GM19372 (cell line): Measurements from ENCODE around the gene MID1IP1.

Experiments
- ATAC-seq: cut with Tn5 transposase; IDR thresholded peaks from one replicate; pipeline ENCODE4 v1.9.1; 2021; ENCODE audit warnings: mild to moderate bottlenecking, low read depth, moderate library complexity; ENCODE audit not compliant: unreplicated experiment

MID1IP1 gene, protein sequence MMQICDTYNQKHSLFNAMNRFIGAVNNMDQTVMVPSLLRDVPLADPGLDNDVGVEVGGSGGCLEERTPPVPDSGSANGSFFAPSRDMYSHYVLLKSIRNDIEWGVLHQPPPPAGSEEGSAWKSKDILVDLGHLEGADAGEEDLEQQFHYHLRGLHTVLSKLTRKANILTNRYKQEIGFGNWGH

GRCh38 chrX:38800981-38801845 lies at the start of gene MID1IP1:
MID1IP1 (plus strand) TSS chrX:38801459; CDS start chrX:38804947, 3,488 bp downstream.
- no peak for ATAC-seq

DNA sequence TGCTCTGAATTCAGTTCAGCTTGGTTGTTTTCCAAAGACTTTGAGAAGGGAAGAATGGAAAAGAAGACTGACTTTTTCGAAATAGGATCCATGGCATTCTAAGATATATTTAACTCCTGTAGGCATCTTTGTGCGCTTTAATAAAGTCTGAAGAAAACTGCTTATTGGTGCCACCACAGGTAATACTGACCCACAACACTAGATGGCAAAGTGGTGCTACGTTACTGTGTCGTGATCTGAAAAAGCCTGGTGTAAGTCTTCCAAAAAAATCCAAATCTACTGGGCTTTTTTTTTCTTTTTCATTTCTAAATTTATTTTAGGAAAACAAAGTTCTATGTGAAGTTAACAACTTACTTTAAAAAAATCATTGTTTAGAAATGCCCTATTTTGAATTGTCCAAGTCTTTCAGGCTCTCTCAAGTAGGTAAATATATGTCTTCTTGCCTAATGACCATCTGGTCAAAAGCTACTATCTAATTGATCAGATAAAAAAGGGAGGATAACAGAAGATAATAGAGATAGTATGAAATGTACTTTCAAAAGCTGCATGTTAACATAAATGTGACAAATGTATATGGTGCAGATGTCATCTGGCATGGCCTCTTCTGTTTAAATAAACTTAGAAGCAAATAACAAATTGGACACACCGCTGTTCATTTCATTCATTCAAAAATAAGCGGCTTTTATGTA lies 47.0 kb upstream of the MID1IP1 start:
- no peak for ATAC-seq

DNA sequence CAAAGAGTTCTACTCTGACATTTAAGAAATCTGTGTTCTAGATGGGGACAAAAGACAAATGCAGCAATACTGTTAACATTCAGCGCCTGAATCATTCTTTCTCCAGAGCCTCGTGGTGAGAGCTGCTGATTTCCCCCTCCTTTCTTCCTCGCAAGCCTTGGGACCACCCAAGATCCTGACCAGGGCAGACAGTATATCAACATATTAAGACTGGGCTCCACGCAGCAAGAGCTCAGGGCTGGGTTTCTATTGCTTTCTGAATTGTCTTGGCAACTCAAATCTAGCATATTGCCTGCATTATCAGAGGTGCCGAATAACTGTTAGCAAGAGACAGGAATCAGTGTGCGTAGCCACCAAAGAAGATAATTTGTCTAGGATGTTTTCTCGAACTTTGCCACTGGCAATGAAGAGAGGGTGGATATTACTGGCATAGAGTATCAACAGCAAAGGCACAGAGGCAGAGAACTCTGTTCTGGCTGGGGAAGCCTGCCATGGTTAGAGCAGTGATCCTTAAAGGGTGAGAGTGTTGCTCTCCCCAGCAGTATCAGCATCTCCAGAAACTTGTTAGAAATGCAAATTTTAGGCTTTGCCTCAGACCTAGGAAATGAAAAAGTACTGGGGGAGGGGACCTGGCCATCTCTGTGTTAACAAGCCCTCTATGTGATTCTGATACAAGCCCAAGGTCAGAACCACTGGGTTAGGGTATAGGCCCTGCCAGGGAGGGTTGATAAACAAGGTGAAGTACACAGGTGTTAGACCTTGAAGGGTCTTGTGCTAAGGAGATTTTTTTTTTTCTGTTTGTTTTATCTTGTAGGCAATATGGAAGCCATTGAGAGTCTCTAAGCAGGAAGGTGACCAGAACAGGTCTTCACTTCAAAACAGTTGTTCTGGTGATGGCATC lies 46.2 kb upstream of the MID1IP1 start:
- no peak for ATAC-seq

GRCh38 chrX:38760883-38761282 lies 40.4 kb upstream of the MID1IP1 start:
- no peak for ATAC-seq

DNA sequence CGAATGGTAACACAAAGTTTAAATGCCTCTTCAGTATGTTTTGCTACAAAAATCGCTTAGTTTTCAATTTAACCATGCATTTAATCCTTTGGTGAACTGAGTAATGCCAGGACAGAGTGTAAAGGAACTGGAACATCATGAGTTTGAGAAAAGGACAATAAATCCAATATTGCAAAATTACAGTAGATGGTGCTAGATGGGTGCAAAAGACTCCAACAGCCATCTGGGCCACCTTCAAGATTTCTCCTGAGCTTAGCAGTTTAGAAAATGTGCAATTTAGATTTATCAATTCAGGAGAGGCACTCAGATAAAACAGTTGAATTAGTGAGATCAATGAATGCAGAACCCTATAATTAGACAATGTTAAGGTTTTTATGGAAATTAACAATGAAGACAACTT lies 33.2 kb upstream of the MID1IP1 start:
- ATAC-seq, result no peak

GRCh38 chrX:38770152-38770551 lies 31.1 kb upstream of the MID1IP1 start:
- ATAC-seq, result no peak

- ATAC-seq, result no peak
Measured at GRCh38 chrX:38774249-38774648, 27.0 kb upstream of the MID1IP1 start.

- no peak for ATAC-seq
Measured at GRCh38 chrX:38796946-38797345, 4.3 kb upstream of the MID1IP1 start.

GRCh38 chrX:38798956-38799355 lies 2.3 kb upstream of the MID1IP1 start:
- no peak for ATAC-seq

- ATAC-seq, result no peak
Measured at GRCh38 chrX:38799995-38800580, 1.2 kb upstream of the MID1IP1 start.

DNA sequence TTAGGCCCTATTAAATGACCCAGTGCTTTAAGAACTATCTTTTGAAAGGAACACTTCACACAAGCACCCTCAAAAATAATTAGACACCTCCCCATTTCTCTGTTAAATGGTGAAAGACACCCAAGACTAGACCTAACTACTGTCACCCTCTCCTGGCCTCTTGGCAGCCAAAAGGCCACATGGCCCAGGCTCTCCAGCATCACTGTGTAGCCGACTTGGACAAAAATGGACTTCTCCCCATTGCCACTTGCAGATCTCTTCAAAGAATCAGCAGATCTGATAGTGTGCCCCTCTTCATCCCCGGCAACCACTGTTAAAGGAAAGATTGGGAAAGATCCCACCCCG lies 2.0 kb downstream of the MID1IP1 start:
- ATAC-seq, result no peak

- peak; percentile 57 for ATAC-seq
Measured at GRCh38 chrX:38803588-38804431, 2.6 kb downstream of the MID1IP1 start.

GRCh38 chrX:38804432-38804681 lies 3.1 kb downstream of the MID1IP1 start:
- ATAC-seq, result no peak

DNA sequence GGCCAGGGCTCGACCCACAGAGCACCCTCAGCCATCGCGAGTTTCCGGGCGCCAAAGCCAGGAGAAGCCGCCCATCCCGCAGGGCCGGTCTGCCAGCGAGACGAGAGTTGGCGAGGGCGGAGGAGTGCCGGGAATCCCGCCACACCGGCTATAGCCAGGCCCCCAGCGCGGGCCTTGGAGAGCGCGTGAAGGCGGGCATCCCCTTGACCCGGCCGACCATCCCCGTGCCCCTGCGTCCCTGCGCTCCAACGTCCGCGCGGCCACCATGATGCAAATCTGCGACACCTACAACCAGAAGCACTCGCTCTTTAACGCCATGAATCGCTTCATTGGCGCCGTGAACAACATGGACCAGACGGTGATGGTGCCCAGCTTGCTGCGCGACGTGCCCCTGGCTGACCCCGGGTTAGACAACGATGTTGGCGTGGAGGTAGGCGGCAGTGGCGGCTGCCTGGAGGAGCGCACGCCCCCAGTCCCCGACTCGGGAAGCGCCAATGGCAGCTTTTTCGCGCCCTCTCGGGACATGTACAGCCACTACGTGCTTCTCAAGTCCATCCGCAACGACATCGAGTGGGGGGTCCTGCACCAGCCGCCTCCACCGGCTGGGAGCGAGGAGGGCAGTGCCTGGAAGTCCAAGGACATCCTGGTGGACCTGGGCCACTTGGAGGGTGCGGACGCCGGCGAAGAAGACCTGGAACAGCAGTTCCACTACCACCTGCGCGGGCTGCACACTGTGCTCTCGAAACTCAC lies 3.6 kb downstream of the MID1IP1 start:
- peak; percentile 13 for ATAC-seq

GRCh38 chrX:38805432-38806389 lies 4.5 kb downstream of the MID1IP1 start:
- no peak for ATAC-seq

GRCh38 chrX:38806875-38807621 lies 5.8 kb downstream of the MID1IP1 start:
- no peak for ATAC-seq

- no peak for ATAC-seq
Measured at GRCh38 chrX:38807873-38808272, 6.6 kb downstream of the MID1IP1 start.
